Measurements from ENCODE around the gene VSIR. TPM values are rescaled to one million over a fixed set of nuclear protein-coding genes. Genes with fewer than 3 reads are reported as not detected.
A peak's percentile ranks its signal among the peaks of the same experiment; 100 is the strongest.

Gene VSIR
- total and polyA plus RNA-seq, 4 donors, result 32.3 to 244 (median 84.5) TPM

DNA sequence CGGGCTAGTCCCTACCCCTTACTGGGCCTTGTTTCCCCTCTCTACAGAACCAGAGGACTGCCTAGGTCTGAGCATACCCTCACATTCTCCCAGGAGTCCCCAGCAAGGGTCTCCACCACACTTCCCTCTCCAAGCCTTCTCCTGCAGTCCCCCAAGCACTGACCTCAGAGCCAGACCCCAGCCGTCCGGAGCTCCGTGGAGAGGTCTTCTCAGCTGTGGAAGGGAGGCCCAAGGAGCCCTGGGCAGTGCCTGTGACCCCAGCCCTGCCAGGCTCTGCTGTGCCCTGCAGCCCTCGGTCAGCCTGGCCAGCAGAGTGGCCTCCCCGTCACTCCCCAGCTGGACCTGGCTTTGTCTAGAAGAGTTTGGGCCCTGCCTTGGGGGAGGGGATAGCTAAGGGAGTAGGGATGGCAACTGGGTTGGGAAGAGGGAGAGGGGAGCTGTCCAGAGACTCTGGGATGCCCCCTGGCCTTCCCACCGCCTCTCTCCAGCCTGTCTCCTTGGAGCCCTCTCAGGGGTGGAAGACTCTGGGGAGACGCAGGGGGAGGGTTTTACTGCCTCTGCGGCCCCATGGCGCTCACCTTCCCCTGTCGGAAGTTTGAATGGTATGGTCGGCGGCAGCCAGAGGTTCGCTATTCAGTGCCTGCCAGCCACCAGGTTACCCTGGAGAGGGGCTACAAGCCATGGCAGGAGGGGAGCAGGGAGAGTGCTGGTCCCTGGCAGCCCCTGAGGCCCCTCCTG is 53.7 kb downstream of the VSIR start, which contains the start of gene C10orf105:
TSS of gene C10orf105 (minus strand) at position 315 of the 738 bp plus-strand sequence. CDS start 3,441 bp downstream, outside the sequence.
- DNase-seq (peak in 1 of 3 donors; percentile 36), ATAC-seq (ENCODE audit: insufficient read depth, low FRiP score) (no peak)
- no peaks in the 10 kb centered on the region for H3K36me3 ChIP-seq (ENCODE audit: control insufficient read depth in 4 of 4, insufficient read depth in 4 of 4, low read length in 4 of 4)
- H3K27me3 ChIP-seq (ENCODE audit: control insufficient read depth in 3 of 3, insufficient read depth in 3 of 3, low read length in 2 of 3), result no peaks in the 10 kb centered on the region
- H3K9ac ChIP-seq (ENCODE audit: insufficient read depth in 1 of 2, low read length in 2 of 2), result no peak within 1 kb of the TSS
- TF ChIP-seq, protein P1, sequence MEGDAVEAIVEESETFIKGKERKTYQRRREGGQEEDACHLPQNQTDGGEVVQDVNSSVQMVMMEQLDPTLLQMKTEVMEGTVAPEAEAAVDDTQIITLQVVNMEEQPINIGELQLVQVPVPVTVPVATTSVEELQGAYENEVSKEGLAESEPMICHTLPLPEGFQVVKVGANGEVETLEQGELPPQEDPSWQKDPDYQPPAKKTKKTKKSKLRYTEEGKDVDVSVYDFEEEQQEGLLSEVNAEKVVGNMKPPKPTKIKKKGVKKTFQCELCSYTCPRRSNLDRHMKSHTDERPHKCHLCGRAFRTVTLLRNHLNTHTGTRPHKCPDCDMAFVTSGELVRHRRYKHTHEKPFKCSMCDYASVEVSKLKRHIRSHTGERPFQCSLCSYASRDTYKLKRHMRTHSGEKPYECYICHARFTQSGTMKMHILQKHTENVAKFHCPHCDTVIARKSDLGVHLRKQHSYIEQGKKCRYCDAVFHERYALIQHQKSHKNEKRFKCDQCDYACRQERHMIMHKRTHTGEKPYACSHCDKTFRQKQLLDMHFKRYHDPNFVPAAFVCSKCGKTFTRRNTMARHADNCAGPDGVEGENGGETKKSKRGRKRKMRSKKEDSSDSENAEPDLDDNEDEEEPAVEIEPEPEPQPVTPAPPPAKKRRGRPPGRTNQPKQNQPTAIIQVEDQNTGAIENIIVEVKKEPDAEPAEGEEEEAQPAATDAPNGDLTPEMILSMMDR (IDR thresholded peaks at IDR 0.05; ENCODE audit: control extremely low read depth, extremely low read depth), result no peak
- peak within 1 kb of the TSS in 1 of 2 donors; percentile 59 for H3K27ac ChIP-seq (ENCODE audit: low read depth in 1 of 2, low read length in 1 of 2)
- peaks cover 0 to 42% (median 21%) of the 10 kb centered on the region in 5 donors for H3K4me1 ChIP-seq (ENCODE audit: control insufficient read depth in 5 of 5, insufficient read depth in 5 of 5, low read length in 5 of 5)
- no peaks in the 10 kb centered on the region for H3K9me3 ChIP-seq (ENCODE audit: control insufficient read depth in 4 of 4, insufficient read depth in 3 of 4, low read length in 3 of 4)
- no peak within 1 kb of the TSS for H3K4me3 ChIP-seq
- WGBS, 2 donors, result 91 to 94% methylated on average over 14 of the region's 14 CpGs

DNA sequence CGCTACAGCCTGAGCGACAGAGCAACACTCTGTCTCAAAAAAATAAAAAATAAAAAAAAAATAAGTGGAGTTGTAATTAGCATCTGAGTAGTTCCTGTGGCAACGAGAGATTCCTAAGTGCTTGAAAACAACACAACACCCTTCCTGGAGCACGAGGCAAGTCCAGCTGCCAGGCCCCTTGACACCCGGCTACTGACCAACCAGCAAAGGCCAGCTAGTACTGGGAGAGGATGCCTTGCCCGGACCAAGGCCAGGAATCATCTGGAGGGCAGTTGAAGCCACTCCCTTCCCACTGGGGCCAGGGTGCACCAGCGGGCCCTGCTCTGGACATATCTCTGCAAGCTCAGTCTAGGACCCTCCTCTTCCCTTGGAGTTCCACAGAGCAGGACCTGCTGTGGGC is 54.3 kb downstream of the VSIR start:
- Histone ChIP-seq H3K9me3 (ENCODE audit: control insufficient read depth in 4 of 4, insufficient read depth in 3 of 4, low read length in 3 of 4) (no peaks in the 10 kb centered on the region), H3K36me3 (ENCODE audit: control insufficient read depth in 4 of 4, insufficient read depth in 4 of 4, low read length in 4 of 4) (no peaks in the 10 kb centered on the region), H3K27me3 (ENCODE audit: control insufficient read depth in 3 of 3, insufficient read depth in 3 of 3, low read length in 2 of 3) (no peaks in the 10 kb centered on the region), H3K4me1 (ENCODE audit: control insufficient read depth in 5 of 5, insufficient read depth in 5 of 5, low read length in 5 of 5) (peaks cover 0 to 48% (median 25%) of the 10 kb centered on the region in 5 donors), H3K9ac (ENCODE audit: insufficient read depth in 1 of 2, low read length in 2 of 2) (no peak overlapping the region), H3K4me3 (no peak overlapping the region), H3K27ac (ENCODE audit: low read depth in 1 of 2, low read length in 1 of 2) (peak overlapping the region in 1 of 2 donors; percentile 17)
- TF ChIP-seq, protein P1 (IDR thresholded peaks at IDR 0.05; ENCODE audit: control extremely low read depth, extremely low read depth), result no peak
- 66 to 76% methylated on average over 7 of the region's 7 CpGs for WGBS, 2 donors
- DNase-seq (peak; percentile 51 to 56 (median 52)), ATAC-seq (ENCODE audit: insufficient read depth, low FRiP score) (no peak)

DNA sequence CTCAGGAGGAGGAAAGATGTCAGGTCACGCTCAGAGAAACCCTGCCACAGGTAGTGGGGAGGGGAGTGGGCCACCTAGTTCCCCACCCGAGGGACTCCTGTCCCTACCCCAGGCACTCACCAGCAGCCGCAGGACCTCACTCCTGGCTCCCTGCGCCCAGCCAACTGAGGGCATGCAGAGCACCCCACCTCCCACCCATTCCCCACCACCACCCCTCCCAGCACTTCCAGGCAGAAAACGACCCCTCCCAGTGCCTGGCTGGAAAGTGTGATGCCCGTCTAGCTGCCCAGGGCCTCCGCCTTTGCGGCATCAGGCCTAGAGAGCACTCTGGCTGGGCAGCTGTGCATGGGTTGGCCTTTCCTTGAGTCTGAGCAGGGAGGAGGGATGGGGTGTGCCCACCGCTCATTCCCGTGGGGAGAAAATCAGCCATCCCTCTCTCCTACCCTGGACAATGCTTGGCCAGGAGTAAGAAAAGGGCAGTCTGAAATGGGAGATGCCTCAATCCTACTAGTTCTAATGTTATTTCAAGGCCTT is 55.1 kb downstream of the VSIR start:
- Histone ChIP-seq H3K9ac (ENCODE audit: insufficient read depth in 1 of 2, low read length in 2 of 2) (peak overlapping the region in 1 of 2 donors; percentile 7), H3K27ac (ENCODE audit: low read depth in 1 of 2, low read length in 1 of 2) (peak overlapping the region in 1 of 2 donors; percentile 59), H3K9me3 (ENCODE audit: control insufficient read depth in 4 of 4, insufficient read depth in 3 of 4, low read length in 3 of 4) (no peaks in the 10 kb centered on the region), H3K27me3 (ENCODE audit: control insufficient read depth in 3 of 3, insufficient read depth in 3 of 3, low read length in 2 of 3) (no peaks in the 10 kb centered on the region), H3K4me3 (no peak overlapping the region), H3K4me1 (ENCODE audit: control insufficient read depth in 5 of 5, insufficient read depth in 5 of 5, low read length in 5 of 5) (peaks cover 0 to 56% (median 30%) of the 10 kb centered on the region in 5 donors), H3K36me3 (ENCODE audit: control insufficient read depth in 4 of 4, insufficient read depth in 4 of 4, low read length in 4 of 4) (no peaks in the 10 kb centered on the region)
- no peak for DNase-seq
- no peak for ATAC-seq (ENCODE audit: insufficient read depth, low FRiP score)
- 81 to 85% methylated on average over 10 of the region's 10 CpGs for WGBS, 2 donors
- TF ChIP-seq, protein P1 (IDR thresholded peaks at IDR 0.05; ENCODE audit: control extremely low read depth, extremely low read depth), result no peak
